Activated CD8-positive, alpha-beta memory T cell treated with anti-CD3 and anti-CD28 coated beads, Interleukin-2, amount 50 U/mL, for 4 hours (primary cell): ENCODE results near the gene SLC38A2.

Experiments
- DNase-seq: peaks from one replicate; pipeline ENCODE4 v3.0.0-alpha.2; 2020

The SLC38A2 gene

DNA sequence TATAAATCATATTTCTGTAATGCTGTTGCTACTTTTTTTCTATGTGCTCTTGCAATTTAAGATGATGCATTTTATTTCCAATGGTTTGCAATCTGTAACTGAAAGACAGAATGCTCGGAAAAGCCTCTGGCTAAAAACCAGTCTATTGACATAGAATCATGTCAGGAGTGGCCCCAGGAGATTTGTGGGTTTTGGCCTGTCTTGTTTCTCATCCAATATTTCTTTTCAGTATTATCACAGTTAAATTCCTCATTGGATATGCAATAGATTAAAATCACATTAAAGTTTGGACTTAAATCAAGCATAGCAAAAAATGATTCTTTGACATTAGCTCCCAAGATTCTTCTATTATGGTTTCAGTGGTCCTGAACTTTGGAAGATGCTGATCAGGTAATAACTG lies 19.1 kb upstream of the SLC38A2 start:
- DNase-seq = no peak

- DNase-seq = no peak
Observed at GRCh38 chr12:46390881-46391280, 18.3 kb upstream of the SLC38A2 start.

DNA sequence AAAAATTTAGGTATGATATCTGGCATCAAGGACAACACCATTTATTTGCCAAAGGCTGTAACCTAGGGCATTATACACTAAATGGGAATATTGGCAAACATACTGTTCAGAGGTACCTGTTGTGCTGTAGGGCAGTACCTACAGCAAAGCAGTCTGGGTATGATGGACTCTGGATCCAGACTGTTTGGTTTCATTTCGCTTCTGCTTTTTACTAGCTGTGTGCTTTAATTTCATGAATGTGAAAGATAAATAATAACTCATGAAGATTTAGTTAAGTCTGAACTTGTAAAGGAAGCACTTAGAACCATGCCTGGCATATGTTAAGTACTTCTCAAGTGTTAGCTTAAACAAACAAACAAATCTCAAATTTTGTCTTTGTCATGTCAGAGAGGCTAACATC lies 17.7 kb upstream of the SLC38A2 start:
- no peak for DNase-seq

GRCh38 chr12:46389031-46389616 lies 16.6 kb upstream of the SLC38A2 start:
- DNase-seq = no peak

DNA sequence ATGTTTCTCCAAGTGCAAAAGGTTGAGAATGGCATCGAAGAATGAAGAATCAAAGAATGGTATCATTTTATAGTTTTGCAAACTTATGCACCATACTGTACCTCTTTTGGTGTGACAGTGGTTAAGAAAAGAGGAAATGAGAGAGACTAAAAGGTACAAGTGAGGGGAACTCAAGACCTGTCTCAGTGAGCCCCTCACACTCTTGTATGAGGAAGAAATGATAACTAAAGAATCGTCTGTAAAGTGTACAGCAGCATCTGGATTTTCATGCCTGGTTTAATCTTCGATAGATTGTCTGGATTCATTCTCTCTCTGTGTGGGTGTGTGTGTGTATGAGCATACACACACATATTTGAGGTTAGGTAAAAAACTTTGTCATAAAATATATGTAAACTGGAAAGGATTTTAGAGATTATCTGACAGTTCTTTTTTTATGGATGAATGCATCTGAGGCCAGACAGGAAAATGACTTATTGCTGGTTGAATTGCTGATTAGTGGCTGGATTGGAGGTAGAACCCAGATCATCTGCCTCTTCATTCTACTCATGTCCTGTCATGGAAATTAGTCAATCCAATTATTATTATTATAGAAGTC lies 16.0 kb upstream of the SLC38A2 start:
- DNase-seq = no peak

GRCh38 chr12:46387670-46388069 lies 15.1 kb upstream of the SLC38A2 start:
- DNase-seq = no peak

- DNase-seq = no peak
Observed at GRCh38 chr12:46386877-46387629, 14.5 kb upstream of the SLC38A2 start.

GRCh38 chr12:46386360-46386867 lies 13.8 kb upstream of the SLC38A2 start:
- DNase-seq = no peak

DNA sequence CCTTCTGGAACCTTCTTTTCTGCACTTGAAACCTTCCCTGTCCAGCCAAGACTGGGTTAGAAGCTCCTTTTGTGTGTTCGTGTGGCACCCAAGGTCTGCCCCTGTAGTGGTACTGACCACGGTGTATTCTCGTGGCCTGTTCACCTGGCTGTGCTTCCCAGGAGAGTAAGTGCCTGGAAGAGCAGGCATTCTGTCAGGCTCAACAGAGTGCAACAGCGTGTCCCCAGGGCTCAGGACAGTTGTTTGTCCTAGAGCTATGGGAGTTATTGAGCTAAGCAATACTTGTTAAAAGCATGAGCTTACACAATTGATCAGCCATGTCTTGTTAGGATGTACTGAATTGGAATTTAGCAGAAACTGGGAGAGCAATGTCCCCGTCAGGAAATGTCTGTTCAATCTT lies 12.9 kb upstream of the SLC38A2 start:
- no peak for DNase-seq

GRCh38 chr12:46384451-46385309 lies 12.1 kb upstream of the SLC38A2 start:
- DNase-seq = no peak

- peak; percentile 72 for DNase-seq
Observed at GRCh38 chr12:46383654-46384450, 11.3 kb upstream of the SLC38A2 start.

DNA sequence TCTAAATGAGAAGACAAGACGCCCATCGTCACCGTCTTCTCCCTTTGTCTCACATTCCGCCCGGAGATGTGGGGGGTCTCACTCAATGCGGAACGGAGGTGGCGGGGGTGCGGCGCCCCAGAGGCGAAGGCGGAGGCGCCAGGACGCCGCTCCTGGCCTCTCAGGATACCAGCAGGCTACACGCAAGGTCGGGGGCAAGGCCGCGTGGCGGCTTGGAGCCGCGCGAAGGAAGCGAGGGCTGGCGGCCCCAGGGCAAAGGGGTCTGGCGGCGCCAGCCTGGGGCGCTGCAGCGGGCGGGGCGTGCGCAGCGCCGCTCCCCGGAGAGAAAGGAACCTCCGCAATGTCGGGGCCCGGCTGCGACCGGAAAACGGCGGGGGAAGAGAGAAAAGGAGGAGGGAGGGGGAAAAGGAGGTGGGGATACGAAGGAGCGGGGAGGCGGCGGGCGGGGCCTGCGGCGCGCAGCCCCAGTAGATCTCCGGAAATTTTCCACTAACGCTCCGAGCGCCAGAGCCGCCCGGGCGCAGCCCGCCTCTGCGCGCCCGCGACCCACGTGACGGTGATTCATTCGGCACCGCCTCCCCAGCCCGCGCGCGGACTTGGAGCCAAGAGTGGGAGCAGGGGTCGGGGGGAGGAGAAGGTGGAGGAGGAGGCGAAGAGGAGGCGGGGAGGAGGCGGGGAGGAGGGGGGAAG lies 10.5 kb upstream of the SLC38A2 start:
- peak; percentile 95 for DNase-seq

GRCh38 chr12:46382408-46382963 lies 9.9 kb upstream of the SLC38A2 start:
- no peak for DNase-seq

GRCh38 chr12:46380881-46381280 lies 8.3 kb upstream of the SLC38A2 start:
- DNase-seq = no peak

DNA sequence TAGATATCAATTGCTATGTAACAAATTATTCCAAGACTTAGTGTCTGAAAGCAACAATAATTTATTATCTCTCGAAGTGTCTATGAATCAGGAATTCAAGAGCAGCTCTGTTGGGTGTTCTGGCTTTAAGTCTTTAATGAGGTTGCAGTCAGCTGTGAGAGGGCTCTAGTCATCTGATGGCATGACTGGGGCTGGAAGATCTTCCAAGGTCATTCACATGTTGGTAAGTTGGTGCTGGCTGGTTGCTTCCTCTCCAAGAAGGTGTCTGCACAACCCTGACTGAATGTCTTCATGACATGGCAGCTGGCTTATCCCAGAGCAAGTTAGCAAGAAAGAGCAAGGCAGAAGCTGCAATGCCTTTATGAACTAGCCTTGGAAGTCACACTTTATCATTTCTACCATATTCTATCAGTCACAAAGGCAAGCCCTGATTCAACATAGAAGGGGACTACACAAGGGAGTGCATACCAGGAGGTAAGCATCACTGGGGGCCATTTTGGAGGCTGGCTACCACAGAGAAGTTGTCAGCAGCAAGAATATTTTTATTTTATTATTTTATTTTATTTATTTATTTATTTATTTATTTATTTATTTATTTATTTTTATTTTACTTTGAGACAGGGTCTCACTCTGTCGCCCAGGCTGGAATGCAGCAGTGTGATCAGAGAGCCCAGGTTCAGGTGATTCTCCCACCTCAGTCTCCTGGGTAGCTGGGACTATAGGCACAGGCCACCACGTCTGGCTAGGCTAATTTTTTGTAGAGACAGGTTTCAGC lies 7.6 kb upstream of the SLC38A2 start:
- no peak for DNase-seq

GRCh38 chr12:46379352-46379751 lies 6.8 kb upstream of the SLC38A2 start:
- no peak for DNase-seq

DNA sequence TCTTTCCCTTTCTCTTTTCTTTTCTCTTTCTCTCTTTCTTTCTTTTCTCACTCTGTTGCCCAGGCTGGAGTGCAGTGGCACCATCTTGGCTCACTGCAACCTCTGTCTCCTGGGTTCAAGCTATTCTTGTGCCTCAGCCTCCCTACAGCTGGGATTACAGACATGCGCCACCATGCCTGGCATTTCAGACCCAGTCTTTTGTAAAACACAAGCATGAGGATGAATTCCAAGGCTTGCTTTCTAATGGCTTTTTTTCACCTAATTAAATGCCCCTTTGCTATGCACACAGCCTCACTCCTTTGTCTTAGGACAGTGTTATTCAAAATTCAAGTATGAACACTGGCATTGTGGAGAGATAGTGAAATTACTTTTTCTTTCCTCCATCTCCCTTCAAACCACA lies 6.0 kb upstream of the SLC38A2 start:
- no peak for DNase-seq

GRCh38 chr12:46377678-46378077 lies 5.1 kb upstream of the SLC38A2 start:
- DNase-seq = no peak

GRCh38 chr12:46376579-46376978 lies 4.0 kb upstream of the SLC38A2 start:
- DNase-seq = no peak

- DNase-seq = no peak
Observed at GRCh38 chr12:46374711-46375110, 2.1 kb upstream of the SLC38A2 start.

- DNase-seq = no peak
Observed at GRCh38 chr12:46374310-46374709, 1.7 kb upstream of the SLC38A2 start.
